ENCODE results near the gene NLGN4Y. TPM values are rescaled to one million over a fixed set of nuclear protein-coding genes. Genes with fewer than 3 reads are reported as not detected.

Gene NLGN4Y
- total RNA-seq, 1 donor from 2014 or later: 18.6 TPM

DNA sequence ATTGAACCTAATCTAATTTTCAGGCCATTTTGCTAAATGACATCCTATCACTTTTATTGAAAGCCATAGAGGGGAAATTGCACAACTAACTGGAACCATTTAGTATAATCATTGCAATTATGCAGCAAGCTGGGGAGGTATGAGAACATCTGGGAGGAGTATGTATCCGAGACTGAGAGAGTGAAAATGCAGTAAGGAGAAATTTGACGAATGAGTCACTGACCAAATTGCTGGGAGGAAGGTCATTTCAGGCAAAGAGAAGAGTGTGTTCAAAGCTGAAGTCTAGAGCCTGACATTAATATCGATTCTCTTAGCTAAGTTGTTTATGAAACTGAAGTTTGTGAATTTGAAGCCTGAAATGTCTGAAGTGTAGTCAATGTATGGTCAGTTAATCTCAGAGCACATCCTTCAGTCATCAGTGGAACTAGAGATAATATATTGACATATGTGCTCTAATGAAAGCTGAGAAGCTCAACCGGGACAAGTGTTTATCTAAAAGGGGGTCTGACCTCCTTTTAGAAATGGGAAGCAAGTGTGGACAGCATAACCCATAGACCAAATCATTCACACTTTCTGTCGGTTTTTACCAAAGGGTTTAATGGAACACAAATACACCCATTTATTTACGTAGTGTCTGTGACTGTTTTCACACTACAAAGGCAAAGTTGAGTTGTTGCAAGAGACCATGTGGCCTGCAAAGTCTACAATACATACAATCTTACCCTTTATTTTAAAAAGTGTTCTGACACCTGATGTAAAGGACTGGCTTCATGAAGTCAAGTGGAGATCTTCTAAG, 120.0 kb downstream of the NLGN4Y start:
- Histone ChIP-seq H3K27me3 (ENCODE audit: control insufficient read depth, insufficient read depth, low read length) (no peaks in the 10 kb centered on the region), H3K36me3 (ENCODE audit: control insufficient read depth, insufficient read depth, low read length) (no peaks in the 10 kb centered on the region), H3K4me3 (ENCODE audit: low read depth, low read length) (no peak overlapping the region)
- no peak for TF ChIP-seq CTCF (IDR thresholded peaks at IDR 0.05; ENCODE audit: insufficient read depth, low read length, poor library complexity, severe bottlenecking)
- DNase-seq (ENCODE audit: low read depth): no peak

GRCh38 chrY:14679181-14679580, 154.9 kb downstream of the NLGN4Y start:
- H3K36me3 ChIP-seq (ENCODE audit: control insufficient read depth, insufficient read depth, low read length): no peaks in the 10 kb centered on the region
- no peaks in the 10 kb centered on the region for H3K27me3 ChIP-seq (ENCODE audit: control insufficient read depth, insufficient read depth, low read length)
- DNase-seq (ENCODE audit: low read depth): no peak
- no peak for TF ChIP-seq CTCF (IDR thresholded peaks at IDR 0.05; ENCODE audit: insufficient read depth, low read length, poor library complexity, severe bottlenecking)
- H3K4me3 ChIP-seq (ENCODE audit: low read depth, low read length): no peak overlapping the region

DNA sequence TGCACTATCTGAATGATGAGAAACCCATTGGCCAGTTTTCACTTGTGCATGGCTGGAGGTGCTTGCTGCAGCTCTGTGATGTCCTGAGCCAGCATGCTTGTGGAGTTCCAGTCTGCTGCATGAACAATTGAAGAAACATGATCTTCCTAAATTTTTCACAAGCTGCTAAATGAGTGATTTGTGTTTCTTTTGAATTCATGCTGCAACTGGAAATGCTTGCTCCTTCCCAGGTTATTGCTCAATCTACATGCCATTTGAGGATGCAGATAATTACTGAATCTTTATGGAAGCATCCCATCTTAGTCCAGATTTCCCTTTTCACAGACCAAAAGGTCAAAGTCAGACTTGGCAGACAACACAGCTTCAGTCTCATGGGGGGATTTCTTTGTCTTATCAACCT, 170.2 kb downstream of the NLGN4Y start:
- TF ChIP-seq CTCF (IDR thresholded peaks at IDR 0.05; ENCODE audit: insufficient read depth, low read length, poor library complexity, severe bottlenecking): no peak
- no peaks in the 10 kb centered on the region for H3K36me3 ChIP-seq (ENCODE audit: control insufficient read depth, insufficient read depth, low read length)
- H3K4me3 ChIP-seq (ENCODE audit: low read depth, low read length): no peak overlapping the region
- DNase-seq (ENCODE audit: low read depth): no peak
- no peaks in the 10 kb centered on the region for H3K27me3 ChIP-seq (ENCODE audit: control insufficient read depth, insufficient read depth, low read length)

- no peak for DNase-seq (ENCODE audit: low read depth)
- Histone ChIP-seq H3K36me3 (ENCODE audit: control insufficient read depth, insufficient read depth, low read length) (no peaks in the 10 kb centered on the region), H3K27me3 (ENCODE audit: control insufficient read depth, insufficient read depth, low read length) (no peaks in the 10 kb centered on the region), H3K4me3 (ENCODE audit: low read depth, low read length) (no peak overlapping the region)
- no peak for TF ChIP-seq CTCF (IDR thresholded peaks at IDR 0.05; ENCODE audit: insufficient read depth, low read length, poor library complexity, severe bottlenecking)
Observed at GRCh38 chrY:14708158-14708557, 183.8 kb downstream of the NLGN4Y start.

GRCh38 chrY:14741596-14741995, 217.3 kb downstream of the NLGN4Y start:
- H3K27me3 ChIP-seq (ENCODE audit: control insufficient read depth, insufficient read depth, low read length): no peaks in the 10 kb centered on the region
- H3K4me3 ChIP-seq (ENCODE audit: low read depth, low read length): no peak overlapping the region
- DNase-seq (ENCODE audit: low read depth): no peak
- no peak for TF ChIP-seq CTCF (IDR thresholded peaks at IDR 0.05; ENCODE audit: insufficient read depth, low read length, poor library complexity, severe bottlenecking)
- no peaks in the 10 kb centered on the region for H3K36me3 ChIP-seq (ENCODE audit: control insufficient read depth, insufficient read depth, low read length)

DNA sequence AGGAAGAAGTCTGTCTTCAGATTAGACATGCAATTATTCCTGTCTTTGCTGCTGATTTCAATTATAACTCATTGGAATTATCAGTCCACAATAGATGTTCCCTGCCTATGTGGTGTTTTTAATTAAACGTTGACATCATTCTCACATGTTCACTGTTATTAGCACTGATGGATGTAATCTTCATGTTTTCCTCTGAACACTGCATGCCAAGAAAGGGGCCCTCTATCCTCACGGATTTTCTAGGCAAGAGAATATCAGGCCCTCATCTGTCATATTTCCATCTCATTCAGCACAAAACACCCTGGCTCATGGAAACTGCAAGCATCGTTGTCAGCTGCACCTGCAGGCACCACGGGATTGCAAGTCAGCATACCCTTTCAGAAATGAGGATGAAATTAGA, 224.0 kb downstream of the NLGN4Y start:
- no peak for DNase-seq (ENCODE audit: low read depth)
- H3K36me3 ChIP-seq (ENCODE audit: control insufficient read depth, insufficient read depth, low read length): no peaks in the 10 kb centered on the region
- no peak overlapping the region for H3K4me3 ChIP-seq (ENCODE audit: low read depth, low read length)
- H3K27me3 ChIP-seq (ENCODE audit: control insufficient read depth, insufficient read depth, low read length): no peaks in the 10 kb centered on the region
- no peak for TF ChIP-seq CTCF (IDR thresholded peaks at IDR 0.05; ENCODE audit: insufficient read depth, low read length, poor library complexity, severe bottlenecking)

All from kidney epithelial cell (primary cell).